Thymus (tissue), 11 donors: ENCODE results near the gene RHPN2. TPM values are rescaled to one million over a fixed set of nuclear protein-coding genes. Genes with fewer than 3 reads are reported as not detected.

Experiments
- DNase-seq, 9 donors: peaks; one replicate each; pipeline ENCODE4 v3.0.0-alpha.2; 2013; ENCODE audit warnings: low spot score in 9 of 9, low read depth in 6 of 9, missing footprints in 1 of 9
- H3K27ac ChIP-seq, 2 donors: one replicate each; pipeline ENCODE4 v1.5.1; 2013; ENCODE audit warnings: control low read depth in 1 of 2, low read depth in 1 of 2, low read length in 1 of 2, mild to moderate bottlenecking in 1 of 2, moderate library complexity in 1 of 2
- H3K27me3 ChIP-seq, 2 donors: one replicate each; pipeline ENCODE4 v1.5.1; 2013; ENCODE audit warnings: low read length in 1 of 2; ENCODE audit not compliant: control insufficient read depth in 2 of 2, insufficient read depth in 1 of 2
- H3K36me3 ChIP-seq, 2 donors: one replicate each; pipeline ENCODE4 v1.5.1; 2013; ENCODE audit warnings: low read length in 1 of 2, mild to moderate bottlenecking in 1 of 2, moderate library complexity in 1 of 2; ENCODE audit not compliant: control insufficient read depth in 2 of 2, insufficient read depth in 2 of 2
- H3K4me1 ChIP-seq, 2 donors: one replicate each; pipeline ENCODE4 v1.5.1; 2013; ENCODE audit warnings: low read length in 2 of 2; ENCODE audit not compliant: control insufficient read depth in 2 of 2, insufficient read depth in 2 of 2
- H3K4me3 ChIP-seq, 2 donors: one replicate each; pipeline ENCODE4 v1.5.1; 2013; ENCODE audit warnings: low read length in 2 of 2, control low read depth in 1 of 2, mild to moderate bottlenecking in 1 of 2
- H3K9me3 ChIP-seq, 2 donors: one replicate each; pipeline ENCODE4 v1.5.1; 2013; ENCODE audit warnings: low read length in 1 of 2, mild to moderate bottlenecking in 1 of 2; ENCODE audit not compliant: control insufficient read depth in 2 of 2, insufficient read depth in 1 of 2
- WGBS: extraction: QIAGEN DNeasy Blood & Tissue Kit; methylation state at CpG from one replicate; pipeline ENCODE4 v1.1.7; 2013; 5-methylcytosine and 5-hydroxymethylcytosine counted together
- polyA plus RNA-seq: library from polyadenylated mRNA; stranded (reverse); fragments of 200-250 nt; gene quantifications from one replicate; pipeline ENCODE4 v1.2.3, GENCODE V29; 2013
- total RNA-seq: library from RNA; stranded (reverse); fragments of 120-200 nt; gene quantifications from one replicate; pipeline ENCODE4 v1.2.4, GENCODE V29; 2013
- donor health status: healthy.

RHPN2 gene
- total and polyA plus RNA-seq, 2 donors: 4.8 to 5.1 TPM

DNA sequence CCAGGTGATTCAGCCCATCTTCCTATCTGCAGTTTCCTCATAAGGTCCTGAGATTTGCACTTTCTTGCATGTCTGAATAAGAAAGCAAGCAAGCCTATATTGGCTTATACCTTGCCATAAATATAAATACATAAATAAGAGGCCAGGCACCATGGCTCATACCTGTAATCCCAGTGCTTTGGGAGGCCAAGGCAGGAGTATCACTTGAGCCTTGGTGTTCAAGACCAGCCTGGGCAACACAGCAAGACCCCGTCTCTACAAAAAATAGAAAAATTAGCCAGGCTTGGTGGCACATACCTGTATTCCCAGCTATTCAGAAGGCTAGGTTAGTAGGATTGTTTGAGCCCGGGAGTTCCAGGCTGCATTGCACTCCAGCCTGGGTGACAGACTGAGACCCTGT, 10.8 kb upstream of the RHPN2 start:
- H3K9me3 ChIP-seq: no peaks in the 10 kb centered on the region
- H3K27me3 ChIP-seq: peaks cover 0 to 2% of the 10 kb centered on the region in 2 donors
- no peak for DNase-seq
- H3K4me1 ChIP-seq: peaks cover 0 to 2% of the 10 kb centered on the region in 2 donors
- no peaks in the 10 kb centered on the region for H3K36me3 ChIP-seq
- WGBS: 95% methylated on average over 2 of the region's 2 CpGs
- no peak overlapping the region for H3K27ac ChIP-seq
- no peak overlapping the region for H3K4me3 ChIP-seq

DNA sequence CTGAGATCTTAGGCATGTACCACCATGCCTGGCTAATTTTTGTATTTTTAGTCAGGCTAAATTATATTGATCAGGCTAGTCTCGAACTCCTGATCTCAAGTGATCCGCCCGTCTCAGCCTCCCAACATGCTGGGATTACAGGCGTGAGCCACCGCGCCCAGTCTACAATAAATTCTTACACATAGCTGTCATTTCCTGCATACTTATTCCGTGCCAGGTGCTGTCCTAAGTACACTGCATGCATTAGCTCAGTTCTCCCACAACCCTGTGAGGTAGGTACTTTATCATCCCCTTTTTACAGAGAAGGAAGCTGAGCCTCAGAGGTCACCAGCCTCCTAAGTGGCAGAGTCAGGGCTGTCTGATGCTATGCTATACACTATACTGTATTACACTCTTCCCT, 7.2 kb upstream of the RHPN2 start:
- Histone ChIP-seq H3K4me1 (no peaks in the 10 kb centered on the region), H3K9me3 (no peaks in the 10 kb centered on the region), H3K27ac (no peak overlapping the region), H3K4me3 (no peak overlapping the region), H3K36me3 (no peaks in the 10 kb centered on the region), H3K27me3 (peaks cover 0 to 8% of the 10 kb centered on the region in 2 donors)
- WGBS: 93% methylated on average over 7 of the region's 7 CpGs
- DNase-seq: no peak

DNA sequence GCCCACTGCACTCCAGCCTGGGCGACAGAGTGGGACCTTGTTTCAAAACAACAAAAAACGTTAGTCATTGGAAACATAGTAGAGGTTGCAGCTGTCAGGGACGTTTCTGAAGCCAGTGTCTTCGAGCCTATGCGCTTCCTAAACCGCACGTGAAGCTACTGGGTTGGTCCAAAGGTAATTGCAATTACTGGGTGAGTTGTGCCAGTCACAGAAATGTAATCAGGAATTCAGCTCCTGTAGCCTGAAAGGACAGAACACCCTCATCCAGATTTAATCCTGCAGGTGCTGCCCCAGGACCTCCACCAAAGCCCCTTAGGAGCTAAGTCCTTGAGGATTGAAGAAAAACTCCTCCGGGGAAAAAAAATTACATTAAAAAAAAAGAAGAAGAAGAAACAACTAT, 2.4 kb upstream of the RHPN2 start:
- 79% methylated on average over 8 of the region's 8 CpGs for WGBS
- no peak for DNase-seq
- H3K36me3 ChIP-seq: no peaks in the 10 kb centered on the region
- H3K4me1 ChIP-seq: no peaks in the 10 kb centered on the region
- peaks cover 32 to 49% of the 10 kb centered on the region in 2 donors for H3K27me3 ChIP-seq
- no peaks in the 10 kb centered on the region for H3K9me3 ChIP-seq
- H3K4me3 ChIP-seq: no peak overlapping the region
- H3K27ac ChIP-seq: no peak overlapping the region

DNA sequence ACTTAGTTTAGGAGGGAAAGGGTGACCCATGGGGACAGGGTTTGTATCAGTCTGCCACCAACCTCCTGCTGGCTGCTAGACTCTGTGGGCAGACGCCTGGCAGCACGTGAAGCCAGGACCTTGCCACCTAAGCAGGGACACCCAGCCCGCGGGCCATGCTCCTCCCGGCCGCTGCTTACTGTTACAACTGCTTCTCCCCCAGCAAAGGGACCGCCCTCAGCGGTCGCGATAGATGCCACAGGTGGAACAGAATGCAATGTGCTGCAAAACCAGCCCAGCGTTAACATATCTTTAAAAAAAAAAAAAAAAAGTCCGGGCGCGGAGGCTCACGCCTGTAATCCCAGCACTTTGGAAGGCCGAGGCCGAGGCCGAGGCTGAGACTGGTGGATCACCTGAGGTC, 1.9 kb upstream of the RHPN2 start:
- no peaks in the 10 kb centered on the region for H3K9me3 ChIP-seq
- WGBS: 87% methylated on average over 18 of the region's 18 CpGs
- no peaks in the 10 kb centered on the region for H3K4me1 ChIP-seq
- H3K4me3 ChIP-seq: no peak overlapping the region
- H3K27me3 ChIP-seq: peaks cover 35 to 55% of the 10 kb centered on the region in 2 donors
- no peak overlapping the region for H3K27ac ChIP-seq
- no peaks in the 10 kb centered on the region for H3K36me3 ChIP-seq
- no peak for DNase-seq

DNA sequence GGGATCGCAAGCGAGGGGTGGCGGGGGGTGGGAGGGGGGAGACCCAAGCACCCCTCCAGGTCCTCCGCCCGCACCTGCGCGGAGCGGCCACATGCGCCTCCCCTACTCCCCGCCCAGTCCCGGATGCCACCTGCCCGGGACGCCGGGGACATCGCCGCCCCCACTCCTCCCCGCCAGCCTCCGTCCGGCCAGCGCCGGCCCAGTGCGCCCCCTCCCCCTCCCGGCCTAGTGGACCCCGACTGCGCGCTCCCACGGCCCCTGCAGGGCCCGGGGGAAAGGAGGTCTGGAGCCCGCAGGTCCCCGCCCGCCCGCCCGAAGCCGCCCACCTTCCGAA, 263 bp downstream of the RHPN2 start:
- Histone ChIP-seq H3K36me3 (no peaks in the 10 kb centered on the region), H3K27ac (no peak overlapping the region), H3K4me3 (peak overlapping the region in 1 of 2 donors; percentile 62), H3K27me3 (peaks cover 35 to 66% of the 10 kb centered on the region in 2 donors), H3K9me3 (no peaks in the 10 kb centered on the region), H3K4me1 (no peaks in the 10 kb centered on the region)
- 2% methylated on average over 35 of the region's 35 CpGs for WGBS
- DNase-seq: no peak

DNA sequence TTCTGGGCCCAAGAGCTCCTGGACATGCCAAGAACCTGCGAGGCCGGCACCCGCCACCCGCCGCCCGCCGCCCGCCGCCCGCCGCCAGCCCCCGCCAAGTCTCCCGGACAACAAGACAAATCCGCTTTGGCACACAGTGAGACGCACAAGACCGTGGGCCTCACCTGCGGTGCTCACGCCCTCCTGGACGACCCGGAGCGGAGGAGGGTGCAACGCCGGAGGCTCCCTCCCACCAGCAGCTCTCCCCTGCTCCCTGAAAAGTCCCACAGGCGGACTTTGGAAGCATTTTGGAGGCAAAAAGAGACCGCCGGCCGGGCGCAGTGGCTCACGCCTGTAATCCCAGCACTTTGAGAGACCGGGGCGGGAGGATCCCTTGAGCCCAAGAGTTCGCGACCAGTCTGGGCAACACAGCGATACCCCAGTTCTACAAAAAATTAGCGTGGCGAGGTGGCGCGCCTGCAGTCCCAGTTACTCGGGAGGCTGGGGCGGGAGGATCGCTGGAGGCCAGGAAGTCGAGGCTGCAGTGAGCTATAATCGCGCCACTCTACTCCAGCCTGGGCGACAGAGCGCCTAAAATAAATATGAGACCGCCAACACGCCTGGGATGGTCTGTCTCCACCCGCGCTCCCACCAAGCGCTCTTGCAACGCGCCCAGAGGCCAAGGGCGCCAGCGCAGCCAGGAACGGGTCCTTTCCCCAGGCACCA, 783 bp downstream of the RHPN2 start:
- peak overlapping the region; percentile 20 to 62 for H3K4me3 ChIP-seq
- WGBS: 13% methylated on average over 56 of the region's 56 CpGs
- H3K36me3 ChIP-seq: no peaks in the 10 kb centered on the region
- no peak for DNase-seq
- H3K9me3 ChIP-seq: no peaks in the 10 kb centered on the region
- peaks cover 35 to 66% of the 10 kb centered on the region in 2 donors for H3K27me3 ChIP-seq
- no peaks in the 10 kb centered on the region for H3K4me1 ChIP-seq
- H3K27ac ChIP-seq: no peak overlapping the region

DNA sequence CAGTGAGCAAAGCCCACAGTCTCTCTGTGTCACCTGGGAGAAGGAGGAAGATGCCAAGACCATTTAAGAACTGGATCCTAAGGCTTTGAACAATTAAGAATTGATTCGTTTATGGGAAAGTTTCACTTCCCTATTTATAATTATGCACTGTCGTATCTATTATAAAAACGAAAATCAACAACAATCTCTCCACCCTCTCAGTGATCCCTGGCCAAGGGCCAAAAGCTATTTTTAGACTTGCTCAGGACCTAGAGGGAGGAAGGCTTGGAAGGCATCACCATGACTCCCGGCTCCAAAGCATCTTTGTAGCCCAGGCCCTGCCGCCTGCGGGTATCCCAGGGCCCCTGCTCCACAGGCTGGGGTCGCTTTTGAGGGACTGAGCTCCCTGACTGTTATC, 1.3 kb downstream of the RHPN2 start:
- H3K4me1 ChIP-seq: no peaks in the 10 kb centered on the region
- whole genome bisulfite sequencing: 11% methylated on average over 7 of the region's 7 CpGs
- no peak overlapping the region for H3K27ac ChIP-seq
- no peaks in the 10 kb centered on the region for H3K36me3 ChIP-seq
- DNase-seq: no peak
- peak overlapping the region in 1 of 2 donors; percentile 62 for H3K4me3 ChIP-seq
- peaks cover 35 to 66% of the 10 kb centered on the region in 2 donors for H3K27me3 ChIP-seq
- no peaks in the 10 kb centered on the region for H3K9me3 ChIP-seq

DNA sequence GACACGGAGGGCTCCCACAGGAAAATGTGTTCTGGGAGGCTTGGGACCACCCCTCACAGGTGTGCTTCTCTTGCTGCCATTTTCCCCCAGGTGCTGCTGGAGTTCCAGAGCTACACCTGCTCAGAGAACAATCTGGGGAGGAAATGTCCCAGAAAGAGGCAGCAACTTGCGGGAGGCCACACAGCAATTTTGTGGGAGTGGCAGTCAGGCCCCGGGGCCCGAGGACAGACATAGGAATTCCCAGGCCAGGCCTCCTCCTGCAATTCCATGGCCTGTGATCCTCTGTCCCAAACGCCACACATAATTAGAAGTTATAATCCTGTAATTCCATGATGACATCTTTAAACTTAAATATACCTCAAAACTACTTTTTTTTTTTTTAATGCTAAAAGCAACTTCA, 1.8 kb downstream of the RHPN2 start:
- peaks cover 35 to 68% of the 10 kb centered on the region in 2 donors for H3K27me3 ChIP-seq
- no peaks in the 10 kb centered on the region for H3K36me3 ChIP-seq
- no peak overlapping the region for H3K4me3 ChIP-seq
- H3K27ac ChIP-seq: no peak overlapping the region
- 85% methylated on average over 5 of the region's 5 CpGs for WGBS
- H3K9me3 ChIP-seq: no peaks in the 10 kb centered on the region
- DNase-seq: no peak
- no peaks in the 10 kb centered on the region for H3K4me1 ChIP-seq

DNA sequence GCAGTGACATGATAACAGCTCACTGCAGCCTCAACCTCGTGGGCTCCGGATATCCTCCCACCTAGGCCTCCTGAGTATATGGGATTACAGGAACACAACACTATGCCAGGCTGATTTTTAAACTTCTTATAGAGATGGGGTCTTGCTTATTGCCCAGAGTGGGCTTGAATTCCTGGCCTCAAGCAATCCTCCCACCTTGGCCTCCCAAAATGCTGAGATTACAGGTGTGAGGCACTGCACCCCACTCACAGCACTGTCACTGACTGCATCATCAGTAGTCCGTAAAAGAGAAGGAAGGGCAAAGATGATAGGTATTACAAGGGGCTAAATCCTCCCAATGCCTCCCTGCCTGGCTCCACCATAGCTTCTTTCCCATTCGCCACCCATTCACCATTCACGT, 4.1 kb downstream of the RHPN2 start:
- H3K27me3 ChIP-seq: peaks cover 29 to 50% of the 10 kb centered on the region in 2 donors
- H3K4me1 ChIP-seq: no peaks in the 10 kb centered on the region
- no peaks in the 10 kb centered on the region for H3K36me3 ChIP-seq
- DNase-seq: no peak
- H3K4me3 ChIP-seq: no peak overlapping the region
- H3K27ac ChIP-seq: no peak overlapping the region
- H3K9me3 ChIP-seq: no peaks in the 10 kb centered on the region
- WGBS: 85% methylated on average over 5 of the region's 5 CpGs
